ENCODE results near the gene NPHP1.
A peak's percentile ranks its signal among the peaks of the same experiment; 100 is the strongest.
"Not testable (repeated sequence)": the region's sequence is repeated elsewhere in the genome, so short reads cannot be mapped to it uniquely, and the experiment has no call there.

NPHP1 gene

DNA sequence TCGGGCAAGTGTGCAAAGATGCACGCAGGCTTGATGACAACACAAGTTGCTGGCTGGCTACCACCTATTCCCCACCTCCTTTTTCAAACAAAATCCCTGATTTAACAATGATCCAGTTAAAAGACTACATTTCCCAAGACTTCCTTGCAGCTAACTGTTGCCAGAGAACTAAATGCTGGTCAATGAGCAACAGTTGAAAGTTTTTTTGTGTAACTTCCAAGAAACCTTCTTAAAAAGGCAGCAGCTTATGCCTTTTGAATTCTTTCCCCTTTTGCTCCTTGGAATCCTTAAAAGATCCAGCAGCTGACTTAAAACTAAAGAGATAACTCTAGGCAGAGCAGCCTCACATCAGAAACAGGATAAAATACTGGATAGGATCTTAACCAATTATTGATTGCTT is 38.5 kb downstream of the NPHP1 start:
- TF ChIP-seq, protein P1, sequence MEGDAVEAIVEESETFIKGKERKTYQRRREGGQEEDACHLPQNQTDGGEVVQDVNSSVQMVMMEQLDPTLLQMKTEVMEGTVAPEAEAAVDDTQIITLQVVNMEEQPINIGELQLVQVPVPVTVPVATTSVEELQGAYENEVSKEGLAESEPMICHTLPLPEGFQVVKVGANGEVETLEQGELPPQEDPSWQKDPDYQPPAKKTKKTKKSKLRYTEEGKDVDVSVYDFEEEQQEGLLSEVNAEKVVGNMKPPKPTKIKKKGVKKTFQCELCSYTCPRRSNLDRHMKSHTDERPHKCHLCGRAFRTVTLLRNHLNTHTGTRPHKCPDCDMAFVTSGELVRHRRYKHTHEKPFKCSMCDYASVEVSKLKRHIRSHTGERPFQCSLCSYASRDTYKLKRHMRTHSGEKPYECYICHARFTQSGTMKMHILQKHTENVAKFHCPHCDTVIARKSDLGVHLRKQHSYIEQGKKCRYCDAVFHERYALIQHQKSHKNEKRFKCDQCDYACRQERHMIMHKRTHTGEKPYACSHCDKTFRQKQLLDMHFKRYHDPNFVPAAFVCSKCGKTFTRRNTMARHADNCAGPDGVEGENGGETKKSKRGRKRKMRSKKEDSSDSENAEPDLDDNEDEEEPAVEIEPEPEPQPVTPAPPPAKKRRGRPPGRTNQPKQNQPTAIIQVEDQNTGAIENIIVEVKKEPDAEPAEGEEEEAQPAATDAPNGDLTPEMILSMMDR (IDR thresholded peaks at IDR 0.05; ENCODE audit: insufficient read depth, low read length, poor library complexity, severe bottlenecking): no peak

GRCh38 chr2:110157153-110157793 is 47.5 kb downstream of the NPHP1 start:
- no peaks in the 10 kb centered on the region for H3K36me3 ChIP-seq (ENCODE audit: control insufficient read depth, insufficient read depth, low read length)
- no peak overlapping the region for H3K4me3 ChIP-seq (replicated peaks; ENCODE audit: low read depth, low read length)
- DNase-seq (ENCODE audit: extremely low read depth, insufficient read length): peak; percentile 2
- TF ChIP-seq, protein P1 (IDR thresholded peaks at IDR 0.05; ENCODE audit: insufficient read depth, low read length, poor library complexity, severe bottlenecking): peak; percentile 77
- no peaks in the 10 kb centered on the region for H3K27me3 ChIP-seq (replicated peaks; ENCODE audit: control insufficient read depth, insufficient read depth, low read length)

More for the DNA sequence above, 38.5 kb downstream of the NPHP1 start:
- H3K27me3 ChIP-seq (replicated peaks; ENCODE audit: control insufficient read depth, insufficient read depth, low read length): no peaks in the 10 kb centered on the region
- no peak for DNase-seq (ENCODE audit: extremely low read depth, insufficient read length)
- H3K36me3 ChIP-seq (ENCODE audit: control insufficient read depth, insufficient read depth, low read length): no peaks in the 10 kb centered on the region
- H3K4me3 ChIP-seq (replicated peaks; ENCODE audit: low read depth, low read length): no peak overlapping the region

- H3K4me3 ChIP-seq (replicated peaks; ENCODE audit: low read depth, low read length); H3K27me3 ChIP-seq (replicated peaks; ENCODE audit: control insufficient read depth, insufficient read depth, low read length); H3K36me3 ChIP-seq (ENCODE audit: control insufficient read depth, insufficient read depth, low read length); DNase-seq (ENCODE audit: extremely low read depth, insufficient read length): not testable (repeated sequence)
Observed at GRCh38 chr2:110154828-110155227, 50.0 kb downstream of the NPHP1 start.

DNA sequence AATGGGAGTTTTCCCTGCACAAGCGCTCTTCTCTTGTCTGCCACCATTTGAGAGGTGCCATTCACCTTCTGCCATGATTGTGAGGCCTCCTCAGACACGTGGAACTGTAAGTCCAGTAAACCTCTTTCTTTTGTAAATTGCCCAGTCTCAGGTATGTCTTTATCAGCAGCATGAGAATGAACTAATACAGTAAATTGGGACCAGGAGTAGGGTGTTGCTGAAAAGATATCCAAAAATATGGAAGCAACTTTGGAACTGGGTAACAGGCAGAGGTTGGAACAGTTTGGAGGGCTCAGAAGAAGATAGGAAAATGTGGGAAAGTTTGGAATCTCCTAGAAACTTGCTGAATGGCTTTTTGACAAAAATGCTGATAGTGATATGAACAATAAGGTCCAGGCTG is 50.6 kb downstream of the NPHP1 start:
- DNase-seq (ENCODE audit: extremely low read depth, insufficient read length); H3K27me3 ChIP-seq (replicated peaks; ENCODE audit: control insufficient read depth, insufficient read depth, low read length); H3K36me3 ChIP-seq (ENCODE audit: control insufficient read depth, insufficient read depth, low read length); H3K4me3 ChIP-seq (replicated peaks; ENCODE audit: low read depth, low read length): not testable (repeated sequence)

GRCh38 chr2:110153416-110153815 is 51.4 kb downstream of the NPHP1 start:
- DNase-seq (ENCODE audit: extremely low read depth, insufficient read length): no peak
- TF ChIP-seq, protein P1 (IDR thresholded peaks at IDR 0.05; ENCODE audit: insufficient read depth, low read length, poor library complexity, severe bottlenecking): no peak

DNA sequence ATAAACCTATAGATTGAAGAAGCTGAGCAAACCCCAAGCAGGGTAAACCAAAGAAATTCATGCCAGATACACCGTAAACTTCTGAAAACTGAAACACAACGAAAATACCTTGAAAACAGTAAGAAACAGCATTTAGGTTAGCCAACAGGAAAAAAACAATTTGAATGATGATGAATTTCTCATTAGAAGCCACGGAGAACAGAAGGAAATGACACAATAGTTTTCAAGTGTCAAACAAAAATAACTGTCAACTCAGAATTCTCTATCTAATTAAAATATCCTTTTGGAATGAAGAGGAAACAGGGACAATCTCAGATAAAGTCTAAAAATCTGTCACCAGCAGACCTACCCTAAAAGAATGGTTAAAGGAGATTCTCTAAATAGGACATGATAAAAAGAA is 51.9 kb downstream of the NPHP1 start:
- no peaks in the 10 kb centered on the region for H3K27me3 ChIP-seq (replicated peaks; ENCODE audit: control insufficient read depth, insufficient read depth, low read length)
- DNase-seq (ENCODE audit: extremely low read depth, insufficient read length): no peak
- TF ChIP-seq, protein P1 (IDR thresholded peaks at IDR 0.05; ENCODE audit: insufficient read depth, low read length, poor library complexity, severe bottlenecking): no peak
- H3K36me3 ChIP-seq (ENCODE audit: control insufficient read depth, insufficient read depth, low read length): no peaks in the 10 kb centered on the region
- H3K4me3 ChIP-seq (replicated peaks; ENCODE audit: low read depth, low read length): no peak overlapping the region

More at GRCh38 chr2:110153416-110153815, 51.4 kb downstream of the NPHP1 start:
- H3K27me3 ChIP-seq (replicated peaks; ENCODE audit: control insufficient read depth, insufficient read depth, low read length): no peaks in the 10 kb centered on the region
- H3K4me3 ChIP-seq (replicated peaks; ENCODE audit: low read depth, low read length): no peak overlapping the region
- H3K36me3 ChIP-seq (ENCODE audit: control insufficient read depth, insufficient read depth, low read length): no peaks in the 10 kb centered on the region

Data from GM06990 (cell line).